Kidney (tissue), 14 donors: ENCODE measurements around the gene SPIN3. TPM values are rescaled to one million over a fixed set of nuclear protein-coding genes. Genes with fewer than 3 reads are reported as not detected.

ENCODE experiments used
- DNase-seq, 5 donors: peaks; one replicate each; pipeline ENCODE4 v3.0.0-alpha.2; 2013 to 2020
- FAIRE-seq: peaks from 2 replicates; lab custom pipeline; 2012; peaks lifted over from hg19 to GRCh38; lab: Jason Lieb, UNC
- H3K27ac ChIP-seq, 2 donors: one replicate each; pipeline ENCODE4 v1.7.0; 2013; ENCODE audit warnings: low read depth in 2 of 2, low read length in 2 of 2, inconsistent platforms in 1 of 2
- H3K27me3 ChIP-seq: one replicate; pipeline ENCODE4 v1.7.1; 2013; ENCODE audit warnings: low read length, inconsistent platforms; ENCODE audit not compliant: control insufficient read depth, insufficient read depth
- H3K36me3 ChIP-seq, 3 donors: one replicate each; pipeline versions ENCODE4 v1.7.0 to v1.7.1; 2013; ENCODE audit warnings: low read length in 3 of 3, control low read depth in 1 of 3, inconsistent platforms in 1 of 3; ENCODE audit not compliant: insufficient read depth in 3 of 3, control insufficient read depth in 2 of 3
- H3K4me1 ChIP-seq, 3 donors: one replicate each; pipeline versions ENCODE4 v1.7.0 to v1.7.1; 2013; ENCODE audit warnings: low read length in 3 of 3, inconsistent platforms in 1 of 3, low read depth in 1 of 3; ENCODE audit not compliant: control insufficient read depth in 2 of 3, insufficient read depth in 2 of 3
- H3K4me3 ChIP-seq, 3 donors: one replicate each; pipeline versions ENCODE4 v1.7.0 to v1.8.1; 2013; ENCODE audit warnings: low read length in 3 of 3, control low read depth in 1 of 3, inconsistent platforms in 1 of 3
- H3K9ac ChIP-seq, 3 donors: one replicate each; pipeline versions ENCODE4 v1.7.0 to v1.7.1; 2013; ENCODE audit warnings: low read length in 3 of 3, control low read depth in 1 of 3, inconsistent platforms in 1 of 3
- H3K9me3 ChIP-seq, 3 donors: one replicate each; pipeline versions ENCODE4 v1.7.0 to v1.7.1; 2013; ENCODE audit warnings: low read length in 3 of 3, control low read depth in 1 of 3, inconsistent platforms in 1 of 3; ENCODE audit not compliant: control insufficient read depth in 2 of 3, insufficient read depth in 1 of 3
- CTCF ChIP-seq: IDR thresholded peaks from 3 replicates; pipeline ENCODE4 v1.5.1; 2012; ENCODE audit warnings: mild to moderate bottlenecking, moderate library complexity, borderline replicate concordance; ENCODE audit not compliant: insufficient read depth; ENCODE audit errors: extremely low read depth
- intact Hi-C: fragments of 100-400 bp; cut with DNase I; formaldehyde crosslinking; loops from one replicate; pipeline ENCODE4 v1.11.1; 2022
- polyA plus RNA-seq: library from polyadenylated mRNA; stranded (reverse); fragments of 350-450 nt; fragmentation: Illumina TruSeq; extraction: RNeasy Lipid Tissue Mini Kit (QIAGEN cat#74804); gene quantifications from one replicate; pipeline ENCODE4 v1.2.3, GENCODE V29; 2014; ENCODE audit warnings: low read depth, low replicate concordance; ENCODE audit not compliant: insufficient read depth
- total RNA-seq: library from RNA; stranded (reverse); fragmentation: NEBNext Ultra II Directional; extraction: Animal tissue kit (Norgen Biotek cat#: 25700); gene quantifications from one replicate; pipeline ENCODE4 v1.2.1, GENCODE V29; 2021
- donor health status: control.
- donor health status: control.
- donor health status: control.
- donor health status: control.
- donor health status: control.
- donor health status: DM: yes; HTN: yes; CAD: no.
- donor health status: Normal renal cell carcinoma (clear cell type).

SPIN3 gene
- total and polyA plus RNA-seq, 2 donors from 2014 or later: 4.9 to 14.9 TPM

- no peak for TF ChIP-seq CTCF
- FAIRE-seq: no peak
- peaks cover 5% of the 10 kb centered on the region for H3K27me3 ChIP-seq
- H3K36me3 ChIP-seq: peaks cover 0 to 2% (median 0%) of the 10 kb centered on the region in 3 donors
- DNase-seq: peak in 3 of 5 donors; percentile 15 to 56 (median 31)
- peak overlapping the region; percentile 37 to 51 for H3K27ac ChIP-seq
- intact Hi-C loops: no loop called here
- H3K4me3 ChIP-seq: peak overlapping the region; percentile 77 to 79 (median 79)
- no peaks in the 10 kb centered on the region for H3K9me3 ChIP-seq
- H3K4me1 ChIP-seq: peaks cover 0 to 4% (median 0%) of the 10 kb centered on the region in 3 donors
- H3K9ac ChIP-seq: peak overlapping the region; percentile 61 to 69 (median 67)
Measured at GRCh38 chrX:56994375-56995270, 718 bp downstream of the SPIN3 start.

- TF ChIP-seq CTCF: no peak
- Histone ChIP-seq H3K27me3 (peaks cover 6% of the 10 kb centered on the region), H3K36me3 (peaks cover 0 to 3% (median 2%) of the 10 kb centered on the region in 3 donors), H3K4me3 (no peak overlapping the region), H3K9ac (no peak overlapping the region), H3K4me1 (no peaks in the 10 kb centered on the region), H3K9me3 (no peaks in the 10 kb centered on the region), H3K27ac (no peak overlapping the region)
- no peak for DNase-seq
- intact Hi-C loops: no loop called here
- FAIRE-seq: no peak
Measured at GRCh38 chrX:56987741-56988140, 7.6 kb downstream of the SPIN3 start.

GRCh38 chrX:56986138-56986537 lies 9.2 kb downstream of the SPIN3 start:
- H3K9ac ChIP-seq: no peak overlapping the region
- H3K9me3 ChIP-seq: no peaks in the 10 kb centered on the region
- intact Hi-C loops: no loop called here
- H3K36me3 ChIP-seq: peaks cover 0 to 3% (median 0%) of the 10 kb centered on the region in 3 donors
- no peaks in the 10 kb centered on the region for H3K4me1 ChIP-seq
- H3K4me3 ChIP-seq: no peak overlapping the region
- no peak overlapping the region for H3K27ac ChIP-seq
- H3K27me3 ChIP-seq: peaks cover 6% of the 10 kb centered on the region
- FAIRE-seq (peak; percentile 49), DNase-seq (no peak)
- TF ChIP-seq CTCF: no peak
